Fibroblast of lung (primary cell): ENCODE measurements around the gene FHL2.
"Not testable (repeated sequence)": the region's sequence is repeated elsewhere in the genome, so short reads cannot be mapped to it uniquely, and the experiment has no call there.

Experiments
- EZH2 ChIP-seq: IDR thresholded peaks from 2 replicates; pipeline ENCODE4 v1.5.1; 2012; ENCODE audit warnings: low read length, control low read depth, mild to moderate bottlenecking; ENCODE audit errors: missing control alignments
- TF ChIP-seq, protein P1 (sequence below), 2 donors: IDR thresholded peaks in 1 of 2; conservative IDR thresholded peaks in 1 of 2; 1 replicate in 1 of 2; 2 replicates in 1 of 2; pipeline ENCODE4 v1.5.1; 2011 to 2012; ENCODE audit warnings: low read length in 2 of 2, control low read depth in 1 of 2, inconsistent platforms in 1 of 2, low read depth in 1 of 2, mild to moderate bottlenecking in 1 of 2

- TF ChIP-seq EZH2 = not testable (repeated sequence)
- TF ChIP-seq, protein P1, sequence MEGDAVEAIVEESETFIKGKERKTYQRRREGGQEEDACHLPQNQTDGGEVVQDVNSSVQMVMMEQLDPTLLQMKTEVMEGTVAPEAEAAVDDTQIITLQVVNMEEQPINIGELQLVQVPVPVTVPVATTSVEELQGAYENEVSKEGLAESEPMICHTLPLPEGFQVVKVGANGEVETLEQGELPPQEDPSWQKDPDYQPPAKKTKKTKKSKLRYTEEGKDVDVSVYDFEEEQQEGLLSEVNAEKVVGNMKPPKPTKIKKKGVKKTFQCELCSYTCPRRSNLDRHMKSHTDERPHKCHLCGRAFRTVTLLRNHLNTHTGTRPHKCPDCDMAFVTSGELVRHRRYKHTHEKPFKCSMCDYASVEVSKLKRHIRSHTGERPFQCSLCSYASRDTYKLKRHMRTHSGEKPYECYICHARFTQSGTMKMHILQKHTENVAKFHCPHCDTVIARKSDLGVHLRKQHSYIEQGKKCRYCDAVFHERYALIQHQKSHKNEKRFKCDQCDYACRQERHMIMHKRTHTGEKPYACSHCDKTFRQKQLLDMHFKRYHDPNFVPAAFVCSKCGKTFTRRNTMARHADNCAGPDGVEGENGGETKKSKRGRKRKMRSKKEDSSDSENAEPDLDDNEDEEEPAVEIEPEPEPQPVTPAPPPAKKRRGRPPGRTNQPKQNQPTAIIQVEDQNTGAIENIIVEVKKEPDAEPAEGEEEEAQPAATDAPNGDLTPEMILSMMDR (conservative IDR thresholded peaks at IDR 0.05 in 1 of 2, IDR thresholded peaks at IDR 0.05 in 1 of 2; ENCODE audit: low read depth in 1 of 2, low read length in 2 of 2) = not testable (repeated sequence)
These were observed 26.0 kb upstream of the FHL2 start for GRCh38 chr2:105424836-105425235.
